Heart right ventricle (tissue), 16 donors: ENCODE results near the gene STXBP3. TPM values are rescaled to one million over a fixed set of nuclear protein-coding genes. Genes with fewer than 3 reads are reported as not detected.
A peak's percentile ranks its signal among the peaks of the same experiment; 100 is the strongest.

Experiments
- ATAC-seq, 8 donors: fragments of 200-7000 bp; cut with Tn5 transposase; one replicate each; pipeline ENCODE4 v1.9.1; 2020; ENCODE audit warnings: mild to moderate bottlenecking in 8 of 8, moderate library complexity in 8 of 8, moderate number of reproducible peaks in 1 of 8
- DNase-seq, 2 donors: peaks; one replicate each; pipeline ENCODE4 v3.0.0-alpha.2; 2020
- H3K27ac ChIP-seq, 10 donors: fragments of 200-600 bp; sonication (generic) in 2 of 10; one replicate each; pipeline versions ENCODE4 v1.5.0 to v1.8.0; 2020 to 2022; ENCODE audit warnings: mild to moderate bottlenecking in 3 of 10
- H3K27me3 ChIP-seq, 7 donors: fragments of 200-600 bp; one replicate each; pipeline ENCODE4 v1.8.0; 2021 to 2022; ENCODE audit warnings: mild to moderate bottlenecking in 2 of 7
- H3K36me3 ChIP-seq, 9 donors: fragments of 200-600 bp; sonication (generic) in 1 of 9; one replicate each; pipeline versions ENCODE4 v1.5.0 to v1.8.0; 2020 to 2022; ENCODE audit warnings: mild to moderate bottlenecking in 2 of 9
- H3K4me1 ChIP-seq, 9 donors: fragments of 200-600 bp; sonication (generic) in 1 of 9; one replicate each; pipeline versions ENCODE4 v1.5.0 to v1.8.0; 2020 to 2022; ENCODE audit warnings: mild to moderate bottlenecking in 4 of 9
- H3K4me3 ChIP-seq, 10 donors: fragments of 200-600 bp; sonication (generic) in 2 of 10; one replicate each; pipeline versions ENCODE4 v1.5.0 to v1.8.0; 2020 to 2022; ENCODE audit warnings: mild to moderate bottlenecking in 7 of 10, moderate library complexity in 2 of 10
- H3K9me3 ChIP-seq, 11 donors: fragments of 200-600 bp in 10 of 11; sonication (generic) in 2 of 11; one replicate each; pipeline versions ENCODE4 v1.5.0 to v1.8.0; 2013 to 2022; ENCODE audit warnings: mild to moderate bottlenecking in 2 of 11, control low read depth in 1 of 11, moderate library complexity in 1 of 11
- CTCF ChIP-seq, 9 donors: fragments of 200-600 bp; sonication (generic) in 2 of 9; IDR thresholded peaks; one replicate each; pipeline versions ENCODE4 v1.5.0 to v1.8.0; 2021 to 2022; ENCODE audit warnings: antibody characterized with exemption in 9 of 9, mild to moderate bottlenecking in 5 of 9, moderate library complexity in 1 of 9
- WGBS, 2 donors: extraction: QIAGEN DNeasy Blood & Tissue Kit; methylation state at CpG; one replicate each; pipeline ENCODE4 v1.1.7; 2013; ENCODE audit warnings: inconsistent platforms in 1 of 2; 5-methylcytosine and 5-hydroxymethylcytosine counted together
- intact Hi-C, 10 donors: fragments of 100-400 bp; cut with DNase I; formaldehyde crosslinking; loops; one replicate each; pipeline versions ENCODE4 v1.11.1 to v1.14.2; 2022
- polyA plus RNA-seq, 2 donors: library from polyadenylated mRNA; stranded (reverse); fragments of 200-250 nt; gene quantifications; one replicate each; pipeline ENCODE4 v1.2.3, GENCODE V29; 2013
- total RNA-seq, 10 donors: library from RNA; stranded (reverse); fragmentation: NEBNext Ultra II Directional in 3 of 10; extraction: Animal tissue kit (Norgen Biotek cat#: 25700) in 3 of 10; gene quantifications; one replicate each; pipeline versions ENCODE4 v1.2.1 to v1.2.4, GENCODE V29; 2021 to 2023
- donor health status: Arrhythmogenic right ventricular cardiomyopathy.
- donor health status: ischemic (EF 13 %, LVEDD 7.1; RV severe dilation, severe dysfunction).
- donor health status: healthy with polysubstance abuse.
- donor health status: DM: no; HTN: yes; CAD: no.
- donor health status: DM: no; HTN: no; CAD: no.
- donor health status: ischemic (EF 25% LVEDD 6.9; RV normal size, moderate dysfunction).
- donor health status: ischemic (EF 25% LVEDD 5.7; RV mildly dilated, moderate dysfunction).
- donor health status: healthy.
- donor health status: DM: yes; HTN: yes; CAD: no.
- donor health status: Ischemic cardiomyopathy.
- donor health status: ischemic (EF 35%, LVEDD 5.7; RV mildly dilated, moderate dysfunction).
- donor health status: nonischemic (EF 11% LVEDD 7.7; RV severe dilation, severe dysfunction).
- donor health status: DM: yes; HTN: yes; CAD: no.
- donor health status: PGD.
- donor health status: ischemic (EF 29% LVEDD 5.4; RV normal size, mild dysfunction).
- donor health status: nonischemic (EF 23%, LVEDD 6.1; RV moderate dilation, normal function).

STXBP3 gene
- total and polyA plus RNA-seq, 12 donors = 18.1 to 34.5 (median 22.9) TPM

- peak overlapping the region in 1 of 10 donors; percentile 46 for H3K27ac ChIP-seq
- H3K9me3 ChIP-seq = no peaks in the 10 kb centered on the region
- H3K36me3 ChIP-seq = no peaks in the 10 kb centered on the region
- H3K27me3 ChIP-seq = no peaks in the 10 kb centered on the region
- ATAC-seq = peak in 1 of 8 donors; percentile 22
- H3K4me3 ChIP-seq = no peak overlapping the region
- intact Hi-C loops = no loop called here
- no peak for TF ChIP-seq CTCF (IDR thresholded peaks at IDR 0.05)
- WGBS, 2 donors = 35 to 44% methylated on average over 6 of the region's 6 CpGs
- peaks cover 0 to 25% (median 9%) of the 10 kb centered on the region in 9 donors for H3K4me1 ChIP-seq
- DNase-seq = no peak
Measured at GRCh38 chr1:108718927-108719655, 27.4 kb upstream of the STXBP3 start.

- H3K4me1 ChIP-seq = peaks cover 0 to 25% (median 9%) of the 10 kb centered on the region in 9 donors
- WGBS, 2 donors = 59 to 66% methylated on average over 8 of the region's 8 CpGs
- H3K27ac ChIP-seq = peak overlapping the region in 2 of 10 donors; percentile 11 to 46
- no peaks in the 10 kb centered on the region for H3K9me3 ChIP-seq
- no peak for TF ChIP-seq CTCF (IDR thresholded peaks at IDR 0.05)
- peak in 3 of 8 donors; percentile 28 to 80 (median 34) for ATAC-seq
- H3K36me3 ChIP-seq = no peaks in the 10 kb centered on the region
- intact Hi-C loops = no loop called here
- H3K4me3 ChIP-seq = no peak overlapping the region
- H3K27me3 ChIP-seq = no peaks in the 10 kb centered on the region
- no peak for DNase-seq
Measured at GRCh38 chr1:108719656-108720435, 26.6 kb upstream of the STXBP3 start.

DNA sequence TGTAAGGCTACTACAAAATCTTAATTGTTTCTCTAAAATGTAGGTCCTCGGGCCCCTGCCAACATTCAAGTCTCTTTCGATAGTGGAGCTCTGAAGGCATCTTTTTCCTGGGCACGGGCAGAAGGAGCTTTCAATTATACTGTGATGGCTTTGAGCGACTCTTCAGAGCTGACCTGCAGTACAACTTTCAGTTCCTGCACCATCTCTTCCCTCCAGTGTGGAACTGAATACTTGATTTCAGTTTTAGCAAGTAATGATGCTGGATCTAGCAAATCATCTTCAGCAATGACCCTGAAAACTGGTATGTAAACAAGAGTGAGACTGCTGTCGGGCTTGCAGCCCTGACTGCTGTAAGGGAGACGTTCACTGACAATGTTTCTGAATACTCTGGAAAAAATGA, 24.2 kb upstream of the STXBP3 start:
- intact Hi-C loops = no loop called here
- H3K27me3 ChIP-seq = no peaks in the 10 kb centered on the region
- H3K9me3 ChIP-seq = no peaks in the 10 kb centered on the region
- peak overlapping the region in 3 of 10 donors; percentile 12 to 28 (median 13) for H3K27ac ChIP-seq
- DNase-seq (no peak), ATAC-seq (no peak)
- WGBS, 2 donors = 62 to 81% methylated on average over 6 of the region's 6 CpGs
- peaks cover 0 to 25% (median 8%) of the 10 kb centered on the region in 9 donors for H3K4me1 ChIP-seq
- no peak for TF ChIP-seq CTCF (IDR thresholded peaks at IDR 0.05)
- H3K36me3 ChIP-seq = no peaks in the 10 kb centered on the region
- peak overlapping the region in 1 of 10 donors; percentile 16 for H3K4me3 ChIP-seq

- Histone ChIP-seq H3K27me3 (no peaks in the 10 kb centered on the region), H3K4me3 (no peak overlapping the region), H3K36me3 (no peaks in the 10 kb centered on the region), H3K27ac (no peak overlapping the region), H3K9me3 (no peaks in the 10 kb centered on the region), H3K4me1 (peaks cover 0 to 5% (median 0%) of the 10 kb centered on the region in 9 donors)
- WGBS, 2 donors = 85 to 90% methylated on average over 1 of the region's 1 CpG
- intact Hi-C loops = no loop called here
- TF ChIP-seq CTCF (IDR thresholded peaks at IDR 0.05) = no peak
- ATAC-seq (no peak), DNase-seq (no peak)
Measured at GRCh38 chr1:108725906-108726305, 20.6 kb upstream of the STXBP3 start.
